ENCODE results near the gene ORM1. TPM values are rescaled to one million over a fixed set of nuclear protein-coding genes. Genes with fewer than 3 reads are reported as not detected.
"Not testable (repeated sequence)": the region's sequence is repeated elsewhere in the genome, so short reads cannot be mapped to it uniquely, and the experiment has no call there.

ORM1 gene
- total RNA-seq, 2 experiments from 2014 or later, result not detected

DNA sequence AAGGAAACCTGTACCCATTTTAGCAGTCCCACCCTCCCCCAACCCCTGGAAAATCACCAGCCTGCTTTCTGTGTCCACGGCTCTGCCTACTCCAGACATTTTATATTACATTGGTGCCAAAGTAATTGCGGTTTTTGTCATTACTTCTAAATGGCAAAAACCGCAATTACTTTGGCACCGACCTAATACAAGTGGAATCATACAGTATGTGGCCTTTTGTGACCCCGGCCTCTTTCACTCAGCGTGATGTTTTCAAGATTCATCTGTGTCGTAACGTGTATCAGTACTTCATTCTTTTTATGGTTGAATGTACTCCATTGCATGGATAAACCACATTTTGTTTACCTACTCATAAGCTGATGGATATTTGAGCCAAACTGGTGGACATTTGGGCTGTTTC is 9.7 kb upstream of the ORM1 start:
- no peaks in the 10 kb centered on the region for H3K27me3 Mint-ChIP-seq (ENCODE audit: low read depth)
- ChIA-PET POLR2A (no interaction called here), CTCF (no interaction called here)

DNA sequence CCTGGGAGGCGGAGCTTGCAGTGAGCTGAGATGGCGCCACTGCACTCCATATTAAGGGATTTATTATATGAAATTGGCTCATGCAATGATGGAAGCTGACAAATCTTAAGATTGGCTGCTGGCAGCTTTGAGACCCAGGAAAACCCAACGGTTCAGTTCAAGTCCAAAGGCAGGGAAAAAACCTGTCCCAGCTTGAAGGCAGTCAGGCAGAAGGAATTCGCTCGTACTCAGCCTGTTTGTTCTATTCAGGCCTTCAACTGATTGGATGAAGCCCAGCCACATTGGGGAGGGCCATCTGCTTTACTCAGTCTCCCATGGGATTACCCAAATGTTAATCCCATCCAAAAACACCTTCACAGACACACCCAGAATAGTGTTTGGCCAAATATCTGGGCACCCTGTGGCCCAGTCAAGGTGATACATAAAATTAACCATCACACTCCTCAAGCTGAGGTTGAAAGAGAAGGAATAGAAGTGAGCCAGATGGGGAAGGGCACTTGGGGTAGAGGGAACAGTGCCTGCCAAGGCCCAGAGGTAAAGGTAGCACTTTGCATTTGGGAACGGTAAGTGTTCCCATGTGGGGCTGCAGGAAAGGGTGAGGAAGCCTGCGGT is 8.5 kb upstream of the ORM1 start:
- H3K27ac Mint-ChIP-seq, result no peak overlapping the region
- H3K4me3 Mint-ChIP-seq, result no peak overlapping the region
- no peaks in the 10 kb centered on the region for H3K36me3 Mint-ChIP-seq (ENCODE audit: low read depth)
- ATAC-seq, result no peak
- DNase-seq, result no peak
- peaks cover 5% of the 10 kb centered on the region for H3K4me1 Mint-ChIP-seq (ENCODE audit: low read depth)
- H3K9me3 Mint-ChIP-seq (ENCODE audit: insufficient read depth), result no peaks in the 10 kb centered on the region
- POLR2A ChIA-PET, result no interaction called here
- CTCF ChIA-PET, result interaction anchor here (1.3 to 1.6 kb wide), 2 partner anchors 10 to 23 kb away, joined by 3 to 7 read pairs; no protein-coding TSS in a partner anchor
- no peaks in the 10 kb centered on the region for H3K27me3 Mint-ChIP-seq (ENCODE audit: low read depth)

More for the DNA sequence above, 9.7 kb upstream of the ORM1 start:
- H3K4me1 Mint-ChIP-seq (ENCODE audit: low read depth), result peaks cover 5% of the 10 kb centered on the region
- no peak overlapping the region for H3K4me3 Mint-ChIP-seq
- H3K27ac Mint-ChIP-seq, result no peak overlapping the region
- no peaks in the 10 kb centered on the region for H3K36me3 Mint-ChIP-seq (ENCODE audit: low read depth)
- ATAC-seq, result no peak
- DNase-seq, result no peak
- H3K9me3 Mint-ChIP-seq (ENCODE audit: insufficient read depth), result no peaks in the 10 kb centered on the region

DNA sequence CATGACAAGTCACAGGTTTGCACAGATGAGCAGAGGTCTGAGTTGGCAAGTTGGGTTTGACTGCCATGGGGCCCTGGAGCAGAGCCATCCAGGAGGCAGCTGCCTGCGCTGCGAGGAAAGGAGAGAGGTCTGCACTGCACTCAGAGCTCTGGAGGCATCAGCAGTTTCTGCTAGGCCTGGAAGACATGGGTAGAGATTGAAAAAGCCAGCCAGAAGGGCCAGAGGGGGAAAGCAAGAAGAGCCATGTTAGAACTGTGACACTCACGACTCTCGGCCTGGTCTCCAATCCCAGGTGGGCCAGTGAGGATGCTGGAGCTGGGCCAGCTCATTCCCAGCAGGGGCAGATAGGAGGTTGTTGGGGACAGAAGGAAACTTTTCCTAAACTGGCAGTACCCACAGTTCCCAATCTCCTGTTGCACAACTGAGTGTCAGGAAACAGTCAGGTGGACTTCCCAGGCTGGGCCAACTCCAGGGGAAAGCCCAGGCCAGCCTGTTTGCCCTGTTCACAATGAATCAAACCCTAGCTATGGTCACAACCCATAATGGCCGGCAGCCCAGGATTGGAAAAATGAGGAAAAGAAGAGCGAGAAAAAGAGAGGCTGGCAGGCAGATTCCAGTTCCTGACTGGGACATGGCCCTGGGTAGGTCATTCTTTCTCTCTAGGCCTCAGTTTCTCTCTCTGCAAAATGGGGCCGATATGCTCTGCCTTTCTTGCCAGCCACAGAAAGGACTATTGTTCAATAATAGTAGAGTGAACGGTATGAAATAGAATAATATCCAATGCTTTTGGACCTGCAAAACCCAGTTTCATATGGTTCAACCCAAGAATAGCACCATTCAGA is 7.8 kb upstream of the ORM1 start:
- H3K4me1 Mint-ChIP-seq (ENCODE audit: low read depth), result peaks cover 5% of the 10 kb centered on the region
- no peaks in the 10 kb centered on the region for H3K27me3 Mint-ChIP-seq (ENCODE audit: low read depth)
- H3K36me3 Mint-ChIP-seq (ENCODE audit: low read depth), result no peaks in the 10 kb centered on the region
- ChIA-PET CTCF (interaction anchor here (1.3 to 1.6 kb wide), 2 partner anchors 9 to 24 kb away, joined by 3 to 7 read pairs; no protein-coding TSS in a partner anchor), POLR2A (no interaction called here)
- H3K27ac Mint-ChIP-seq, result no peak overlapping the region
- H3K4me3 Mint-ChIP-seq, result no peak overlapping the region
- H3K9me3 Mint-ChIP-seq (ENCODE audit: insufficient read depth), result no peaks in the 10 kb centered on the region
- no peak for DNase-seq
- ATAC-seq, result no peak

DNA sequence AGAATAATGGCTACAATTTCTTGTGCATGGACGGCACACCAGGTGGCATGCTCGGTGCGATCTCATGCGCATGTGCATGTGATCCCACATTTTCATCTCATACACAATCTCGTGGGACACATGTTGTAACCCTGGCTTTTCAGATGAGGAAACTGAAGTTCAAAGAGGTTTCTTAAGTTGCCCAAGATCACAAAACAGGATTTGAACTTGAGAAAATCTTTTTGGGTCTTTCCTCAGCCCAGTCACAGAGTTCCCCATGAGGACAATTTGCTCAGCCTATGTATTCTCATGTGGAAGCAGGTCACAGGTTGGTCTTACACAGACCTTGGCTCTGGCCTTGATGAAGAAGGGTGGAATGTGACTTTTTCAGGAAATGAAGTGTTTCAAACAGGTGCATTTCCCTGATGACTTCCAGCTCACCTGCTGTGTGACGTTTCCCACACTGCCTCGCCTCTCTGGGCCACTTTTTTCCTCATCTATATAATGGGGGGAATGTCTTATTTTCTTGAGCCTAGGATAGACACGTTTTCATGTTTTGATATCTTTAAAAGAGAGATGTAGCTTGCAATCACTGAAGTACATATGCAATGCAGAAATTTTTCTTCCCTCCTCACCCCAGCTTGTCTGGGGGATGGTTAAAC is 7.1 kb upstream of the ORM1 start:
- Mint-ChIP-seq H3K4me1 (ENCODE audit: low read depth) (peaks cover 5% of the 10 kb centered on the region), H3K27ac (no peak overlapping the region), H3K4me3 (no peak overlapping the region), H3K27me3 (ENCODE audit: low read depth) (no peaks in the 10 kb centered on the region), H3K36me3 (ENCODE audit: low read depth) (no peaks in the 10 kb centered on the region), H3K9me3 (ENCODE audit: insufficient read depth) (no peaks in the 10 kb centered on the region)
- ATAC-seq (no peak), DNase-seq (no peak)
- ChIA-PET POLR2A (no interaction called here), CTCF (interaction anchor here (1.3 to 1.4 kb wide), 3 partner anchors 11 to 25 kb away, joined by 3 to 7 read pairs (median 7); no protein-coding TSS in a partner anchor)

DNA sequence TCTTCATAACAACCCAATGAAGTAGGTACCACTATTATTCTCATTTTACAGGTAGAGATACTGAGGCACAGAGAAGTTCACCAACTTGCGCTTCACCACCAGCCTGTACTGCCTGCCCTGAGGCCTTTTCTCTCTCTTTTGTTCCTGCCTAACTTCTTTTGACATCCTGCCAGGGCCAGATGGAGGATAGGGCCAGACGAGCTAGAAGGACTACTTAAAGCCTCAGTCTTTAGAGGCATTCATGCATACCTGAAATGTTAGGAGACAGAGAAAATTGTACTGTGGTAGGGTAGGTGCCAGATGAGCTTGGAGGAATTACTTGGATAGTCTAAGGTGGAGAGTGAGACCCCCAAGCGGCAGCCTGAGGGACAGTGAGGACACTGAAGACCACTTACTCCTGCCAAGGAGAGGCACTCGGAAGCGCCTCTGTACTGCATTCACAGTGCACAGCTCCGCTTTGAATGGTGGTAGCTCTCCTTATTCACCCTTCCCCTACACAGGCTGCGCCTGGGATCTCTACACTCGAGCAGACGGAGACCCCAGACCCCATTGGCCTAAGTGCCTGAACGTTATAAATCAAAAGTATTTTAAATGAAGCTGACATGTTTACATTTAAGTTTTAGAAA is 6.2 kb upstream of the ORM1 start:
- H3K36me3 Mint-ChIP-seq (ENCODE audit: low read depth), result no peaks in the 10 kb centered on the region
- no peaks in the 10 kb centered on the region for H3K9me3 Mint-ChIP-seq (ENCODE audit: insufficient read depth)
- POLR2A ChIA-PET, result no interaction called here
- H3K4me1 Mint-ChIP-seq (ENCODE audit: low read depth), result peaks cover 5% of the 10 kb centered on the region
- DNase-seq (no peak), ATAC-seq (no peak)
- H3K27ac Mint-ChIP-seq, result no peak overlapping the region
- CTCF ChIA-PET, result interaction anchor here (1.4 kb wide), 2 partner anchors 12 to 26 kb away, joined by 3 to 7 read pairs; no protein-coding TSS in a partner anchor
- H3K4me3 Mint-ChIP-seq, result no peak overlapping the region
- H3K27me3 Mint-ChIP-seq (ENCODE audit: low read depth), result no peaks in the 10 kb centered on the region

DNA sequence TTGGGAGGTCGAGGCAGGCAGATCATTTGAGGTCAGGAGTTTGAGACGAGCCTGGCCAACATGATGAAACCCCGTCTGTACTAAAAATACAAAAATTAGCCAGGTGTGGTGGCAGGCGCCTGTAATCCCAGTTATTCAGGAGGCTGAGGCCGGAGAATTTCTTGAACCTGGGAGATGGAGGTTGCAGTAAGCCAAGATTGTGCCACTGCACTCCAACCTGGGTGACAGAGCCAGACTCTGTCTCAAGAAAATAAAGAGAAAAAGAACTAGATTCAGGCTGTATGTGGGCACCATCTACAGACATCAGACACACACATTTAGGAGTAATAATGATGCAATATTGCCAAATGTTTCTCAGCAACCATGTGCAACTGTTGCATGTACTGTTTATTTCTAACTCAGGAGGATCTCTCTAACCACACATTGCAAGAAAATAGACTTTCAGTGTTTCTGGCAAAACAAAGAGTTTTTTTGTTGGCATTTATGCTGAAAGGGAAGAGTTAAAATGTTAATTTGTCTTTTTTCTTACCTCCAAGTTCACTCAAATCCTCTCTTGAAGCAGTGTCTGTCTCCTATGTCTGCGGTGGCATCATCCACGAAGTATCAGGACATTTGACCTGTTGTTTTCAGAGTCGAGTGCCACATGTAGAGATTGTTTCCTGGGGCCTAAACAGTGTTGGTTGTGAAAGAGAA is 5.1 kb upstream of the ORM1 start:
- Mint-ChIP-seq H3K4me1 (ENCODE audit: low read depth) (peaks cover 5% of the 10 kb centered on the region), H3K9me3 (ENCODE audit: insufficient read depth) (no peaks in the 10 kb centered on the region), H3K27ac (no peak overlapping the region), H3K36me3 (ENCODE audit: low read depth) (no peaks in the 10 kb centered on the region), H3K27me3 (ENCODE audit: low read depth) (no peaks in the 10 kb centered on the region), H3K4me3 (no peak overlapping the region)
- CTCF ChIA-PET, result no interaction called here
- POLR2A ChIA-PET, result no interaction called here
- DNase-seq (no peak), ATAC-seq (no peak)

DNA sequence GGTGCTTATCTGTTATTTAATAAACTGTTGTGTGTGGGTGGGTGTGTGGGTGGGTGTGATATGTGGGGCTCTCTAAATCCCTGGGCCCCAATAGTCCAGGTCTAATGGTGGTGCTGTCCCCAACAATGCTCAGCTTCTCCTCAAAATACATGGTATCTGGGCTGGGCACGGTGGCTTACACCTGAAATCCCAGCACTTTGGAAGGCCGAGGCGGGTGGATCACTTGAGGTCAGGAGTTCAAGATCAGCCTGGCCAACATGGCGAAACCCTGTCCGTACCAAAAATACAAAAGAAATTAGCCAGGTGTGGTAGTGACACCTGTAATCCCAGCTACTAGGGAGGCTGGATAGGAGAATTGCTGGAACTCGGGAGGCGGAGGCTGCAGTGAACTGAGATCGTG is 4.5 kb upstream of the ORM1 start:
- H3K36me3 Mint-ChIP-seq (ENCODE audit: low read depth), result no peaks in the 10 kb centered on the region
- no peaks in the 10 kb centered on the region for H3K27me3 Mint-ChIP-seq (ENCODE audit: low read depth)
- POLR2A ChIA-PET, result no interaction called here
- peaks cover 5% of the 10 kb centered on the region for H3K4me1 Mint-ChIP-seq (ENCODE audit: low read depth)
- no peak overlapping the region for H3K4me3 Mint-ChIP-seq
- CTCF ChIA-PET, result interaction anchor here (1.5 kb wide), 1 partner anchor 26 kb away, joined by 3 read pairs; no protein-coding TSS in a partner anchor
- ATAC-seq, result no peak
- DNase-seq, result no peak
- H3K9me3 Mint-ChIP-seq (ENCODE audit: insufficient read depth), result no peaks in the 10 kb centered on the region
- H3K27ac Mint-ChIP-seq, result no peak overlapping the region

DNA sequence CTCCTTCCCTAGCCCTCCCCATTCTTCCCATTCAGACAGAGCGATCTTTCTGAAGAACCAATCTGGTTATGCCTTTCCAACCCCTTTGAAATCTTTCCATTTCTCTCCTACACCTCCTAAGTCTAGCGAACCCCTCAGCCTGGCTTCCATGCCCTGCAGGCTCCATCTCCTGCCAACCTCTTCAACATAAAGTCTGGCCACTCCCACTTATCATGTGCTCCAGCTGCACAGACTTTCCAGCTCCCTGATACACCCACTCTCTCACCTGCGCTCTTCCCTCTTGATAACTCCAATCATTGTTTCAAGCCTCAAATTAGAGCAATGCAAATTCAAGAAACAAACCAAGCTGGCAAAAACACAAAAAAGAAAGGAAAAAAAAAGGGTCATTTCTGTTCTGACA is 3.8 kb upstream of the ORM1 start:
- no peak overlapping the region for H3K4me3 Mint-ChIP-seq
- H3K4me1 Mint-ChIP-seq (ENCODE audit: low read depth), result peaks cover 5% of the 10 kb centered on the region
- POLR2A ChIA-PET, result no interaction called here
- no peak overlapping the region for H3K27ac Mint-ChIP-seq
- H3K36me3 Mint-ChIP-seq (ENCODE audit: low read depth), result no peaks in the 10 kb centered on the region
- no peak for DNase-seq
- no peak for ATAC-seq
- no peaks in the 10 kb centered on the region for H3K27me3 Mint-ChIP-seq (ENCODE audit: low read depth)
- H3K9me3 Mint-ChIP-seq (ENCODE audit: insufficient read depth), result no peaks in the 10 kb centered on the region
- CTCF ChIA-PET, result interaction anchor here (1.5 kb wide), 1 partner anchor 27 kb away, joined by 3 read pairs; no protein-coding TSS in a partner anchor

DNA sequence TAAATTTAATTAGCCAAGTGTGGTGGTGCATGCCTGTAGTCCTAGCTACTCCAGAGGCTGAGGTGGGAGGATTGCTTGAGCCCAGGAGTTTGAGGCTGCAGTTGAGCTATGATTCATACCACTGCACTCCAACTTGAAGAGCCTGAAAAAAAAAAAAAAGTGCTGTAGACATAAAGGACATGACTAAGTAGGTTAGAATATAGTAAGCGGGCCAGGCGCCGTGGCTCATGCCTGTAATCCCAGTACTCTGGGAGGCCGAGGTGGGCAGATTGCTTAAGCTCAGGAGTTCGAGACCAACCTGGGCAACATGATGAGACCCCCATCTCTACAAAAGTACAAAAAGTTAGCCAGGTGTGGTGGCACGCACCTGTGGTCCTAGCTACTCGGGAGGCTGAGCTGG is 2.2 kb upstream of the ORM1 start:
- H3K27ac Mint-ChIP-seq; H3K27me3 Mint-ChIP-seq (ENCODE audit: low read depth); H3K4me1 Mint-ChIP-seq (ENCODE audit: low read depth); ATAC-seq; H3K36me3 Mint-ChIP-seq (ENCODE audit: low read depth); DNase-seq; POLR2A ChIA-PET; H3K4me3 Mint-ChIP-seq; H3K9me3 Mint-ChIP-seq (ENCODE audit: insufficient read depth): not testable (repeated sequence)
- CTCF ChIA-PET, result interaction anchor here (0.7 kb wide), 1 partner anchor 131 kb away, joined by 4 read pairs; no protein-coding TSS in a partner anchor

DNA sequence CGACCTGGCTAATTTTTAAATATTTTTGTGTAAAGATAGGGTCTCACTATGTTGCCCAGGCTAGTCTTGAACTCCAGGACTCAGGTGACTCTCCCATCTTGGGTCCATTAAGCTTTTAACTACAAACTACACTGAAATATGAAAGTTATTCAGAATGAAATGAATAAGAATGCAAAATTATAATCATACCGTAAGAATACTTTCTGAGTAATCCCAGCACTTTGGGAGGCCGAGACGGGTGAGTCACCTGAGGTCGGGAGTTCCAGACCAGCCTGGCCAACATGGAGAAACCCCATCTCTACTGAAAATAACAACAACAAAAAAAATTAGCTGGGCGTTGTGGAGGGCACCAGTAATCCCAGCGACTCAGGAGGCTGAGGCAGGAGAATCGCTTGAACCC is 1.1 kb upstream of the ORM1 start:
- H3K4me1 Mint-ChIP-seq (ENCODE audit: low read depth), result peaks cover 5% of the 10 kb centered on the region
- H3K27ac Mint-ChIP-seq, result no peak overlapping the region
- no peaks in the 10 kb centered on the region for H3K9me3 Mint-ChIP-seq (ENCODE audit: insufficient read depth)
- ChIA-PET CTCF (no interaction called here), POLR2A (no interaction called here)
- ATAC-seq, result no peak
- H3K27me3 Mint-ChIP-seq (ENCODE audit: low read depth), result no peaks in the 10 kb centered on the region
- no peak overlapping the region for H3K4me3 Mint-ChIP-seq
- no peaks in the 10 kb centered on the region for H3K36me3 Mint-ChIP-seq (ENCODE audit: low read depth)
- DNase-seq, result no peak

DNA sequence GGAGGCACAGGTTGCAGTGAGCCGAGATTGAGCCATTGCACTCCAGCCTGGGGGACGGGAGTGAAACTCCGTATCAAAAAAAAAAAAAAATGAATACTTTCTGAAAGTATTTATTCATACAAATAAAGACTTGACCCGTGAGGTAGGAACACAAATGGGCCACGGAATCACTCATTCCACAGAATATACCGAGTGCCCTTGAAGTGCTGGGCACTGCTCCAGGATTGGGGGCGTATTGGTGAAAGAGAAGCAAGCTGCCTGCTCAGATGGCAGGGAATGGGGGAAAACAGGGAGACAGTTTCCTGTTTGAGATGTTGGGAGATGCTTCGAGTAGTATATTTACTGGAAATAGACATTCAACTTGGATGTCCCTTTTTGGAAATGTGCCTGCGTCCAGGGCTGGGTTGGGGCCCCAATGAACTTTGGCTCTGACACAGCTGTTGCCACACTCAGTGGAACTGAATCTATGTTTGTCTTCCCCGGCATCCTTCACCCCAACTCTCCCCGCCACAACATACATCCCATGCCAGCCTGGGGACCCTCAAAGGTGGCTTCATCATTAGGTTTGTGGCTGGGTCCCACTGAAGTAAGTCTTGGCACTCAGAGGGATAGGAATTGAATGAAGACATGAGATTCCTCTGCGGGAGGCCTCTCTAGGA is 609 bp upstream of the ORM1 start:
- CTCF ChIA-PET; H3K27me3 Mint-ChIP-seq (ENCODE audit: low read depth); ATAC-seq; H3K27ac Mint-ChIP-seq; POLR2A ChIA-PET; H3K4me1 Mint-ChIP-seq (ENCODE audit: low read depth); H3K9me3 Mint-ChIP-seq (ENCODE audit: insufficient read depth); DNase-seq; H3K36me3 Mint-ChIP-seq (ENCODE audit: low read depth); H3K4me3 Mint-ChIP-seq: not testable (repeated sequence)

Data from activated CD8-positive, alpha-beta T cell treated with anti-CD3 and anti-CD28 coated beads, Interleukin-2, amount 10 ng/mL, durations not matched to agents 7 days and 5 days (primary cell).